Right lobe of liver (tissue), 4 donors: ENCODE measurements around the gene RAP1GAP.

Source experiments
- POLR2A ChIP-seq: fragments of 450-650 bp; IDR thresholded peaks from one replicate; pipeline ENCODE4 v1.6.1; 2017; ENCODE audit warnings: antibody characterized with exemption, mild to moderate bottlenecking
- TF ChIP-seq, protein P1 (sequence below), 4 donors: fragments of 200-600 bp in 3 of 4; fragments of 450-650 bp in 1 of 4; IDR thresholded peaks; one replicate each; pipeline versions ENCODE4 v1.5.1 to v1.8.0; 2016 to 2022; ENCODE audit warnings: antibody characterized with exemption in 4 of 4, mild to moderate bottlenecking in 2 of 4
- donor health status: DM: no; HTN: no; CAD: no.
- donor health status: DM: no; HTN: no; CAD: no.
- donor health status: DM: no; HTN: yes; CAD: no.

GRCh38 chr1:21644348-21644747, 24.8 kb downstream of the RAP1GAP start:
- no peak for TF ChIP-seq POLR2A
- TF ChIP-seq, protein P1, sequence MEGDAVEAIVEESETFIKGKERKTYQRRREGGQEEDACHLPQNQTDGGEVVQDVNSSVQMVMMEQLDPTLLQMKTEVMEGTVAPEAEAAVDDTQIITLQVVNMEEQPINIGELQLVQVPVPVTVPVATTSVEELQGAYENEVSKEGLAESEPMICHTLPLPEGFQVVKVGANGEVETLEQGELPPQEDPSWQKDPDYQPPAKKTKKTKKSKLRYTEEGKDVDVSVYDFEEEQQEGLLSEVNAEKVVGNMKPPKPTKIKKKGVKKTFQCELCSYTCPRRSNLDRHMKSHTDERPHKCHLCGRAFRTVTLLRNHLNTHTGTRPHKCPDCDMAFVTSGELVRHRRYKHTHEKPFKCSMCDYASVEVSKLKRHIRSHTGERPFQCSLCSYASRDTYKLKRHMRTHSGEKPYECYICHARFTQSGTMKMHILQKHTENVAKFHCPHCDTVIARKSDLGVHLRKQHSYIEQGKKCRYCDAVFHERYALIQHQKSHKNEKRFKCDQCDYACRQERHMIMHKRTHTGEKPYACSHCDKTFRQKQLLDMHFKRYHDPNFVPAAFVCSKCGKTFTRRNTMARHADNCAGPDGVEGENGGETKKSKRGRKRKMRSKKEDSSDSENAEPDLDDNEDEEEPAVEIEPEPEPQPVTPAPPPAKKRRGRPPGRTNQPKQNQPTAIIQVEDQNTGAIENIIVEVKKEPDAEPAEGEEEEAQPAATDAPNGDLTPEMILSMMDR (IDR thresholded peaks at IDR 0.05) = no peak
